ENCODE measurements around the gene ZSCAN5B. TPM values are rescaled to one million over a fixed set of nuclear protein-coding genes. Genes with fewer than 3 reads are reported as not detected.
A peak's percentile ranks its signal among the peaks of the same experiment; 100 is the strongest.

The ZSCAN5B gene
- total and polyA plus RNA-seq, 4 experiments from 2014 or later, result not detected

DNA sequence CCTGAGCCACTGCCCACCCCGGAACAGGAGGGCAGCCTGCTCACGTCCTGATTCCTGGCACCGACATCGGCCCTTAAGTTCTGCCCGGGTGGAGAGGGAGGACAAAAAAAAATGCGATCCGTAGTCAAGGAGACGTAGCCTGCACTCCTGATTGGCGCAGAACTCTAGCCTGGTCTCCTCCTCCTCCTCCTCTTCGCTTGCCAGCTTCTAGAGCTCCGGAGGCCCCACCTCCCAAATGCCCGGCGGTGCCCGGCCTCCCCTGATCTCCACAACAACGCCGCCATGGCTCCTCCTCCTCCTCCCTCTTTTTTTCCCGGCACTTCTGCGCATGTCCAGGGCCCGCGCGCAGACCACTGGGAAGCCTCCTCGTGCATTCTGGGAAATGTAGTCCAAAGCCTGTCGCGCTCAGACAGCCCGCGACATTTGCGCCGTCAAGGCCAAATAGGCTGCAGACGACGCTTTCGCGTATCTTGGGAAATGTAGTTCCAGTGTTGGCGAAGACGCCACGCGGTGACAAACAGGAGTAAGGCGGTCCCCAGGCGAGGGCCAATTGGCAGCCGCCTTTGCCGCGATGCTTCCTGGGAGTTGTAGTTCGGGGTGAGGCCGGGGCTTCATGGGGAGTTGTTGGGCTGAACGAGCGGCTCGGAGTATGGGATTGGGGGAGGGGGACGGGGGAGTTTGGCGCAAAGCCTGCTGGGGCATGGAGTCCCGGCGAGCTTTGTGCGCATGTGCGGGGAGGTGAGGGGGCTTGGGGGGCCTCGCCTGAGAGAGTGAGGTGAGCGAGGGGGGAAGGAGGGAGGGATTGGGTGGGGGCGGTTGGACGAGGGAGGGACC is 56.8 kb downstream of the ZSCAN5B start, which contains the start of gene ZNF444:
TSS of gene ZNF444 (plus strand) at position 705 of the 834 bp plus-strand sequence. CDS start 5,625 bp downstream, outside the sequence.
- Histone ChIP-seq H3K9me3 (ENCODE audit: control insufficient read depth in 1 of 2, low read length in 2 of 2) (no peaks in the 10 kb centered on the region), H3K4me3 (ENCODE audit: low read length in 2 of 2) (peak within 1 kb of the TSS; percentile 71 to 96), H3K4me1 (ENCODE audit: insufficient read depth, low read length) (peaks cover 22% of the 10 kb centered on the region), H3K27ac (ENCODE audit: low read depth, low read length) (peak within 1 kb of the TSS; percentile 73), H3K36me3 (ENCODE audit: insufficient read depth, low read length) (no peaks in the 10 kb centered on the region), H3K27me3 (ENCODE audit: insufficient read depth, low read length) (no peaks in the 10 kb centered on the region)
- ChIA-PET POLR2A (ENCODE audit: partially characterized antibody) (interaction anchor here (1.0 to 3.9 kb wide), 4 partner anchors 16 to 541 kb away, joined by 3 to 64 read pairs (median 4); partner anchors contain the start of genes FIZ1, ZNF524 and ZNF787), CTCF (ENCODE audit: partially characterized antibody) (interaction anchor here (1.0 kb wide), 1 partner anchor 36 kb away, joined by 5 read pairs; no protein-coding TSS in a partner anchor)
- intact Hi-C loops (cut with micrococcal nuclease), result loop anchor here (1.0 to 2.0 kb wide), 5 partner anchors 19 to 1100 kb away; partner anchors contain the start of genes ZNF582, ZNF787, ZNF805 and ZNF865
- H3K4me1 Mint-ChIP-seq, result peaks cover 24 to 46% (median 33%) of the 10 kb centered on the region in 4 donors
- DNase-seq, result peak; percentile 99 to 100 (median 99)
- peak within 1 kb of the TSS; percentile 89 to 98 (median 96) for H3K27ac Mint-ChIP-seq
- H3K4me3 Mint-ChIP-seq, result peak within 1 kb of the TSS; percentile 87 to 98 (median 94)
- H3K27me3 Mint-ChIP-seq, result no peaks in the 10 kb centered on the region
- H3K36me3 Mint-ChIP-seq, result peaks cover 0 to 4% of the 10 kb centered on the region in 2 donors
- H3K9me3 Mint-ChIP-seq, result no peaks in the 10 kb centered on the region

DNA sequence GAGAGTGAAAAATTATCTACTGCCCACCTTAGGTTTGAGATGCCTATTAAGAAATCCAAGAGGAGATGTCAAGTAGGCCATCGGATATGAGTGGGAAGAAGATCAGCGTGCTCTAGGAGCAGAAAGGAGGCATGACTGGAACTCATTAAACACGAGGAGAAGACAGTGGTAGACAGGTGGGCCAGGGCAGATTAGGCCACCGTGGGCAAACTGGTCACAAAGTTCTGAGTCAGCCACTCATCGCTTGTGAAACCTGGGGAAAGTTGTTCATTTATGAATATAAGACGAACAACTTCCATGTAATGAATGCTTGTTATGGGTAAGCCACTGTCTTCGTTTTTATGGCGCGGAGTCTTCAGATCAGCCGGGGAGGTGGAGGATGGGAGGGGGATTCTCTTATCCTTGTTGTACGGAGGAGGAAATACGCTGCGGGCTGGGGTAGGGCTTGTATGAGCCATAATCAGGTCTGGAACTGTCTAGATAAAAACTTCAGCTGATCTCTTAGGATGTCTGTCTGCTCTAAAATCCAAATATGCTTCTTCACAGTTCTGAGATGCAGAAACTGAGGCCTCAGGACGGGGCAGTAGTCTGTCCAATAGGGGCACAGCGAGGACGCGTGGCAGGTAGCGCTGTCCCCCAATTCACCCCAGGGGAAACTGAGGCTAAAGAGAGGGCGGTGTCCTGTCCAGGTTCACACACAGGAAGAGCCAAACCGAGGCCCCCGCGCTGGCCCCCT is 57.6 kb downstream of the ZSCAN5B start:
- Mint-ChIP-seq H3K27me3 (no peaks in the 10 kb centered on the region), H3K4me3 (peak overlapping the region; percentile 87 to 98 (median 94)), H3K27ac (peak overlapping the region; percentile 89 to 98 (median 96)), H3K4me1 (peaks cover 24 to 46% (median 33%) of the 10 kb centered on the region in 4 donors), H3K9me3 (no peaks in the 10 kb centered on the region), H3K36me3 (peaks cover 0 to 4% of the 10 kb centered on the region in 2 donors)
- H3K36me3 ChIP-seq (ENCODE audit: insufficient read depth, low read length), result no peaks in the 10 kb centered on the region
- peak overlapping the region; percentile 71 to 96 for H3K4me3 ChIP-seq (ENCODE audit: low read length in 2 of 2)
- DNase-seq, result no peak
- H3K27ac ChIP-seq (ENCODE audit: low read depth, low read length), result peak overlapping the region; percentile 73
- CTCF ChIA-PET (ENCODE audit: partially characterized antibody), result interaction anchor here (1.0 to 1.3 kb wide), 2 partner anchors 21 to 35 kb away, joined by 3 to 5 read pairs; no protein-coding TSS in a partner anchor
- no peaks in the 10 kb centered on the region for H3K9me3 ChIP-seq (ENCODE audit: control insufficient read depth in 1 of 2, low read length in 2 of 2)
- H3K4me1 ChIP-seq (ENCODE audit: insufficient read depth, low read length), result peaks cover 22% of the 10 kb centered on the region
- intact Hi-C loops (cut with micrococcal nuclease), result loop anchor here (2.0 kb wide), 2 partner anchors 535 to 1101 kb away; partner anchors contain the start of genes ZNF805 and ZNF865
- H3K27me3 ChIP-seq (ENCODE audit: insufficient read depth, low read length), result no peaks in the 10 kb centered on the region
- POLR2A ChIA-PET (ENCODE audit: partially characterized antibody), result interaction anchor here (1.4 to 3.9 kb wide), 3 partner anchors 15 to 540 kb away, joined by 4 to 64 read pairs (median 5); partner anchors contain the start of genes FIZ1, ZNF524 and ZNF787

Other genes starting within 250 kb of the ZSCAN5B start
- not detected for gene NLRP8, start 250.0 kb downstream of the ZSCAN5B start, total RNA-seq
- gene NLRP8, start 250.0 kb downstream of the ZSCAN5B start, polyA plus RNA-seq, result not detected
- not detected for gene NLRP5, start 211.0 kb downstream of the ZSCAN5B start, total RNA-seq
- not detected for gene NLRP5, start 211.0 kb downstream of the ZSCAN5B start, polyA plus RNA-seq
- 10 to 100 TPM; 29.6 to 34.1 TPM for gene ZNF787, start 76.5 kb downstream of the ZSCAN5B start, total RNA-seq
- 1 to 10 TPM in 1 of 2 donors, under 1 TPM in 1; 0.67 to 3.1 TPM for gene ZNF787, start 76.5 kb downstream of the ZSCAN5B start, polyA plus RNA-seq
- 10 to 100 TPM; 33.2 to 42.8 TPM for gene ZNF444, start 56.5 kb downstream of the ZSCAN5B start, total RNA-seq
- 10 to 100 TPM in 1 of 2 donors, 1 to 10 TPM in 1; 6.2 to 20.8 TPM for gene ZNF444, start 56.5 kb downstream of the ZSCAN5B start, polyA plus RNA-seq
- not detected for gene GALP, start 21.8 kb downstream of the ZSCAN5B start, total RNA-seq
- not detected for gene GALP, start 21.8 kb downstream of the ZSCAN5B start, polyA plus RNA-seq
- not detected for gene ZSCAN5C, start 4.5 kb upstream of the ZSCAN5B start, total RNA-seq
- not detected for gene ZSCAN5C, start 4.5 kb upstream of the ZSCAN5B start, polyA plus RNA-seq
- not detected for gene EDDM13, start 75.0 kb upstream of the ZSCAN5B start, total RNA-seq
- 1 to 10 TPM in 1 of 2 donors, not detected in 1; 1.6 TPM for gene EDDM13, start 75.0 kb upstream of the ZSCAN5B start, polyA plus RNA-seq
- 10 to 100 TPM; 12.2 to 14.6 TPM for gene ZSCAN5A, start 117.1 kb upstream of the ZSCAN5B start, total RNA-seq
- gene ZSCAN5A, start 117.1 kb upstream of the ZSCAN5B start, polyA plus RNA-seq, result 1 to 10 TPM; 9.7 to 9.8 TPM
- gene ZNF582, start 195.8 kb upstream of the ZSCAN5B start, total RNA-seq, result 1 to 10 TPM; 7.3 to 7.8 TPM
- gene ZNF582, start 195.8 kb upstream of the ZSCAN5B start, polyA plus RNA-seq, result 1 to 10 TPM; 3.0 to 6.5 TPM
- 10 to 100 TPM in 1 of 2 experiments, 1 to 10 TPM in 1; 9.2 to 14.4 TPM for gene ZNF583, start 206.5 kb upstream of the ZSCAN5B start, total RNA-seq
- gene ZNF583, start 206.5 kb upstream of the ZSCAN5B start, polyA plus RNA-seq, result 10 to 100 TPM; 10.2 to 16.5 TPM